Amygdala (tissue), 56 donors: ENCODE measurements around the gene AK8.

Source experiments
- DNase-seq, 56 donors: peaks; one replicate each; lab custom pipeline; 2025; lab: John Stamatoyannopoulos, UW

Gene AK8

GRCh38 chr9:132877824-132878694, at the start of gene AK8:
Gene AK8 (minus strand): TSS chr9:132878284. CDS start chr9:132878255, 29 bp downstream.
- peak in 47 of 56 donors; percentile 4 to 79 (median 44) for DNase-seq

- DNase-seq: no peak
Observed at GRCh38 chr9:132927704-132928103, 49.6 kb upstream of the AK8 start.

- DNase-seq: no peak
Observed at GRCh38 chr9:132923346-132923902, 45.3 kb upstream of the AK8 start.

- no peak for DNase-seq
Observed at GRCh38 chr9:132919614-132920268, 41.7 kb upstream of the AK8 start.

GRCh38 chr9:132914924-132915323, 36.8 kb upstream of the AK8 start:
- no peak for DNase-seq

- no peak for DNase-seq
Observed at GRCh38 chr9:132912131-132912530, 34.0 kb upstream of the AK8 start.

GRCh38 chr9:132910376-132910775, 32.3 kb upstream of the AK8 start:
- no peak for DNase-seq

GRCh38 chr9:132909311-132909710, 31.2 kb upstream of the AK8 start:
- no peak for DNase-seq

GRCh38 chr9:132908635-132909034, 30.6 kb upstream of the AK8 start:
- no peak for DNase-seq

GRCh38 chr9:132905726-132906125, 27.6 kb upstream of the AK8 start:
- no peak for DNase-seq

GRCh38 chr9:132903574-132904492, 25.7 kb upstream of the AK8 start:
- DNase-seq: no peak

GRCh38 chr9:132901858-132902831, 24.1 kb upstream of the AK8 start:
- DNase-seq: peak in 50 of 56 donors; percentile 8 to 92 (median 56)

GRCh38 chr9:132898051-132898450, 20.0 kb upstream of the AK8 start:
- peak in 2 of 56 donors; percentile 18 to 29 for DNase-seq

- DNase-seq: peak in 50 of 56 donors; percentile 7 to 86 (median 53)
Observed at GRCh38 chr9:132896906-132897305, 18.8 kb upstream of the AK8 start.

GRCh38 chr9:132896264-132896663, 18.2 kb upstream of the AK8 start:
- DNase-seq: no peak

- DNase-seq: peak in 1 of 56 donors; percentile 15
Observed at GRCh38 chr9:132894862-132895835, 17.1 kb upstream of the AK8 start.

GRCh38 chr9:132894346-132894745, 16.3 kb upstream of the AK8 start:
- no peak for DNase-seq

GRCh38 chr9:132892400-132892799, 14.3 kb upstream of the AK8 start:
- DNase-seq: no peak
